Measurements from ENCODE around the gene IREB2.

The IREB2 gene

DNA sequence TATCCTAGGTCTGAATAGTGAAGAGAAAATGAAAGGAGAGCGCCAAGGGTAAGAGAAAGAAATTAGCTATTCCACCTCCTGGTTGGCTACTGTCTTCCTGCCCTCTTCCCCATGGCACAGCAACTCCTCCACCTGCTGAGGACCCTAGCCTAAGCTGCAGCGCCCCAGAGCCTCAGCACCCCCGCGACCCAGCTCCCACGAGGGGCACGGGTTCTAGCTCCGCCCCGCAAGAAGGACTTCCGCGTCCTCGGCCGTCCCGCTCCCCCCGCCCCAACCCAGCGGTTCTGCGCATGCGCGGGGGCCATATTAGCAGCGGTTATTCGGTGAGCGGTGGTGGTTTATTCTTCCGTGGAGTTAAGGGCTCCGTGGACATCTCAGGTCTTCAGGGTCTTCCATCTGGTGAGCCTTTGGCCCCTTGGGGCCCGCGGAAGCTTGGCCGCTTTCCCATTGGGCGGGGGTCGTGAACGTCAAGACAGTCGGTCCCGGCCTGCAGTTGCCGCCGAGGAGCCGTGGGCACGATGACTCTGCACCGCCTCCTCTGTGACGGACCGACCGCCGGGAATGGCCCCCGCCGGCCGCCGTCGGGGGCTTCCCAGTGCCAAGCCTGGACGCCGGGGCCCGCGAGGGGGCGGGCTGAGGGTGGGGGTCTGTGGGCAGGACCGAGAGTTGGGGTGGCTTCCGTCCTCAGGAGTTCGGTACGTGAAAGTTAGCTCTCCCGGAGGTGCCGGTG lies 102.3 kb downstream of the IREB2 start, which contains the start of gene PSMA4:
PSMA4 (plus strand) TSS at position 304 of the 730 bp plus-strand sequence. CDS start 1,484 bp downstream, outside the sequence.
- Histone ChIP-seq H3K27ac (ENCODE audit: insufficient read depth, low read length, poor library complexity, severe bottlenecking) (peak within 1 kb of the TSS; percentile 99), H3K4me1 (ENCODE audit: control insufficient read depth, insufficient read depth, low read length, poor library complexity, severe bottlenecking) (peaks cover 5% of the 10 kb centered on the region), H3K4me3 (ENCODE audit: insufficient read depth, low read depth, low read length, poor library complexity, severe bottlenecking) (peak within 1 kb of the TSS; percentile 95), H3K27me3 (replicated peaks; ENCODE audit: control insufficient read depth, insufficient read depth, low read length, poor library complexity, severe bottlenecking) (no peaks in the 10 kb centered on the region), H3K9me3 (ENCODE audit: control insufficient read depth, low read length) (no peaks in the 10 kb centered on the region), H3K36me3 (ENCODE audit: control insufficient read depth, insufficient read depth, low read length) (peaks cover 20% of the 10 kb centered on the region)
- DNase-seq: peak; percentile 87 to 91 (median 87)

DNA sequence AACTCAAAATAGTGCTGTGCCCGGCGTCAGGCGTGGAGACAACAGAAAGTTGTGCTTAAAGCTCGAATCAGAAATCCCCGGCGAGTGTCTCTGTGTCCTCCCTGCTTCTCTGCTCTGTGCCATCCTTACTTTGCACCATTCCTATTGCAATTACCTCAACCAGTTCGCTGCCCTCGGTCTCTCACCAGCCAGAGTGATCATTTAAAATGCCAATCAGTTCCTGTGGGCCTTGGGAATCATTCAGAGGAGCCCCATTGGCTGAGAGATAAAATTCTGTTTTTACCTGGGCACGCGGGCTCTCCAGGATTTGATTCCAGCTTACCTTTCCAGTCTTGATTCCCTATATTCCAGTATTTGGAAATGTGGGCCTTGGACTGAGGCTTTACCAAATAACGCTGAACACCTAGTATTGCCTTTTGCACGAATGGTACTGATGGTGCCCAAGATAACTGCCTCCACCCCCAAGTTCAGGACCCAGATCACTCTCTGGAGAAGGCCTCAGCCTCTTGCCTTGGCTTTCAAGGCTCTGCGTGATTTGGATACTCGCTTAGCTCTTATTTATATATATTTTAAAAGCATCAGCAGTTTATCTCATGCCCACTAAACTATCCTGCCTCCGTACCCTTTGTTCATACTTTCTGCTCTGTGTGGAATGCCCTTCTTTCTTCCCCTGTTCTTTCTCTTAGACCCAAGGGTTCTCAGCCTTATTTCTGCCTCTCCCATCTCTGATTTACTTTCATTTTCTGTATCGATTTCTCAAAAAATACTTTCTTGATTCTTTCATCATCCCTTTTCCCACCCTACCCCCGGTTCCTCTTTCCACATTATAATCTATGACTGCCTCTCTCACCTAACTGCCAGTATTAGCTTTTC lies 103.1 kb downstream of the IREB2 start:
- peak overlapping the region; percentile 99 for H3K27ac ChIP-seq (ENCODE audit: insufficient read depth, low read length, poor library complexity, severe bottlenecking)
- peaks cover 28% of the 10 kb centered on the region for H3K36me3 ChIP-seq (ENCODE audit: control insufficient read depth, insufficient read depth, low read length)
- DNase-seq: no peak
- peaks cover 5% of the 10 kb centered on the region for H3K4me1 ChIP-seq (ENCODE audit: control insufficient read depth, insufficient read depth, low read length, poor library complexity, severe bottlenecking)
- H3K9me3 ChIP-seq (ENCODE audit: control insufficient read depth, low read length): no peaks in the 10 kb centered on the region
- H3K4me3 ChIP-seq (ENCODE audit: insufficient read depth, low read depth, low read length, poor library complexity, severe bottlenecking): peak overlapping the region; percentile 95
- H3K27me3 ChIP-seq (replicated peaks; ENCODE audit: control insufficient read depth, insufficient read depth, low read length, poor library complexity, severe bottlenecking): no peaks in the 10 kb centered on the region

DNA sequence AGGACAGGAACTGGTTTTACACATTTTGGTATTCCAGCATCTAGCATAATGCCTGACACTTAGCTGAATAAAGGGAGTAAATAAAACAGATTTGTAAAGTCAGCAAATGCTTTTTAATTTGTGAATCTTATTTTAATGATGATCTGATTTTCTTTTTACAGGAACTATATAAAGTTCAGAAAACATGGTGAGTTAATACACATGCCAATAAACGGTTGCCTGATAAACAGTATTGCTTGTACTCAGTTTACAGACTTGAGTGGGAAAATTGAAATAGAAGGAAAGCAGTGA lies 103.7 kb downstream of the IREB2 start:
- H3K9me3 ChIP-seq (ENCODE audit: control insufficient read depth, low read length): no peaks in the 10 kb centered on the region
- peaks cover 32% of the 10 kb centered on the region for H3K36me3 ChIP-seq (ENCODE audit: control insufficient read depth, insufficient read depth, low read length)
- no peaks in the 10 kb centered on the region for H3K27me3 ChIP-seq (replicated peaks; ENCODE audit: control insufficient read depth, insufficient read depth, low read length, poor library complexity, severe bottlenecking)
- H3K4me3 ChIP-seq (ENCODE audit: insufficient read depth, low read depth, low read length, poor library complexity, severe bottlenecking): peak overlapping the region; percentile 95
- no peak for DNase-seq
- peaks cover 5% of the 10 kb centered on the region for H3K4me1 ChIP-seq (ENCODE audit: control insufficient read depth, insufficient read depth, low read length, poor library complexity, severe bottlenecking)
- H3K27ac ChIP-seq (ENCODE audit: insufficient read depth, low read length, poor library complexity, severe bottlenecking): peak overlapping the region; percentile 99

DNA sequence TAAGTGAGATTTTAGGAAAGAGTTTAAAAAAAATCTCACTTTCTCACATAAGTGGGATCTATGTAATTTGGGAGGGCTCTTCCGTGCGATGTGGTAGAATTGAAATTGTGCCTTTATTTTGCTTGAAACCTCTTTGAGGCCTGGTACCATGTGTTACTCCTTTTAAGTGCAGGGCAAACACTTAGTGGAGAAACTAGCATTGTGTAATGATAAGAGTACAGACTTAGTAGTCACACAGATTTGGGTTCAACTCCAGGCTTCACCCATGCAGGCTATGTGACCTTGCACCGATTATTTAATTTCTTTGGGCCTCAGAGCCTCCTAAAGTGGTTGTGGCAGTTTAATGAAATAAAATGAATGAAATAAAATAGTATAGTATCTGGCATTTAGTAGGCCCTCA lies 104.6 kb downstream of the IREB2 start:
- Histone ChIP-seq H3K27ac (ENCODE audit: insufficient read depth, low read length, poor library complexity, severe bottlenecking) (no peak overlapping the region), H3K4me1 (ENCODE audit: control insufficient read depth, insufficient read depth, low read length, poor library complexity, severe bottlenecking) (peaks cover 5% of the 10 kb centered on the region), H3K36me3 (ENCODE audit: control insufficient read depth, insufficient read depth, low read length) (peaks cover 41% of the 10 kb centered on the region), H3K27me3 (replicated peaks; ENCODE audit: control insufficient read depth, insufficient read depth, low read length, poor library complexity, severe bottlenecking) (no peaks in the 10 kb centered on the region), H3K9me3 (ENCODE audit: control insufficient read depth, low read length) (no peaks in the 10 kb centered on the region), H3K4me3 (ENCODE audit: insufficient read depth, low read depth, low read length, poor library complexity, severe bottlenecking) (no peak overlapping the region)
- DNase-seq: no peak

DNA sequence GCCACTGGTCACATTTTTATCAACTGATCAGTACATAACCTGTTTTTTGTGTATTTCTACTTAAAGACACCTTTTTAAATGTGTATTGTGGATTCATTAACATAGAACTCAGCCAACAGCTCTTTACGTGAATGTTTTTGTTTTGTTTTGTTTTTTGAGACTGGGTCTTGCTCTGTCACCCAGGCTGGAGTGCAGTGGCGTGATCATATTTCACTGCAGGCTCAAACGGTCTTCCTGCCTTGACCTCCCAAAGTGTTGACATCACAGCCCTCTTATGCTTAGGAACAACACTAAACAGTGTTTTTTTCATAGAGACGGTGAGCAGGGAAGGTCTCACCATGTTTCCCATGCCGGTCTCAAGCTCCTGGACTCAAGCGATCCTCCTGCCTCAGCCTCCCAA lies 112.2 kb downstream of the IREB2 start:
- Histone ChIP-seq H3K36me3 (ENCODE audit: control insufficient read depth, insufficient read depth, low read length) (peaks cover 52% of the 10 kb centered on the region), H3K9me3 (ENCODE audit: control insufficient read depth, low read length) (no peaks in the 10 kb centered on the region), H3K27ac (ENCODE audit: insufficient read depth, low read length, poor library complexity, severe bottlenecking) (no peak overlapping the region), H3K4me1 (ENCODE audit: control insufficient read depth, insufficient read depth, low read length, poor library complexity, severe bottlenecking) (no peaks in the 10 kb centered on the region), H3K4me3 (ENCODE audit: insufficient read depth, low read depth, low read length, poor library complexity, severe bottlenecking) (no peak overlapping the region), H3K27me3 (replicated peaks; ENCODE audit: control insufficient read depth, insufficient read depth, low read length, poor library complexity, severe bottlenecking) (no peaks in the 10 kb centered on the region)
- no peak for DNase-seq

DNA sequence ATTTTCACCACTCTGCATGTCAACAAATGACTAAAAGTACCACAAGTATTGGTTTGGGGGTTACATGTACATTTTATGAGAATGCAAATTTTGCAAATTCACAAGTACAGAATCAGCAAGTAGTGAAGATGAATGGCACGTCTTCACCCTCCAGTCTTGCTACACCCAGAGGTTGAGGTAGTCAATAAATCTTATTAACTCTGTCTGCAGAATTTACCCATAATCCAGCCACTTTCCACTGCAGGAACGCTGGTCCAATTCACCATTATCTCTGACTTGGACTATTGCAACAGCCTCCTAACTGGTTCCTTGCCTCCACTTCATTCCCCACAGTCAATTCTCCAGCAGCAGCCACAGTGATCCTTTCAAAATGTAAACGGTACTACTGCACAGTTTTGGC lies 112.8 kb downstream of the IREB2 start:
- Histone ChIP-seq H3K36me3 (ENCODE audit: control insufficient read depth, insufficient read depth, low read length) (peaks cover 46% of the 10 kb centered on the region), H3K4me3 (ENCODE audit: insufficient read depth, low read depth, low read length, poor library complexity, severe bottlenecking) (no peak overlapping the region), H3K9me3 (ENCODE audit: control insufficient read depth, low read length) (no peaks in the 10 kb centered on the region), H3K4me1 (ENCODE audit: control insufficient read depth, insufficient read depth, low read length, poor library complexity, severe bottlenecking) (no peaks in the 10 kb centered on the region), H3K27me3 (replicated peaks; ENCODE audit: control insufficient read depth, insufficient read depth, low read length, poor library complexity, severe bottlenecking) (no peaks in the 10 kb centered on the region), H3K27ac (ENCODE audit: insufficient read depth, low read length, poor library complexity, severe bottlenecking) (no peak overlapping the region)
- no peak for DNase-seq
